ENCODE results near the gene SEMA3D. TPM values are rescaled to one million over a fixed set of nuclear protein-coding genes. Genes with fewer than 3 reads are reported as not detected.

The SEMA3D gene
- total and polyA plus RNA-seq, 2 donors (not counting 1 experiment from before 2014, with no cell fraction given), result 0.46 to 0.59 TPM

DNA sequence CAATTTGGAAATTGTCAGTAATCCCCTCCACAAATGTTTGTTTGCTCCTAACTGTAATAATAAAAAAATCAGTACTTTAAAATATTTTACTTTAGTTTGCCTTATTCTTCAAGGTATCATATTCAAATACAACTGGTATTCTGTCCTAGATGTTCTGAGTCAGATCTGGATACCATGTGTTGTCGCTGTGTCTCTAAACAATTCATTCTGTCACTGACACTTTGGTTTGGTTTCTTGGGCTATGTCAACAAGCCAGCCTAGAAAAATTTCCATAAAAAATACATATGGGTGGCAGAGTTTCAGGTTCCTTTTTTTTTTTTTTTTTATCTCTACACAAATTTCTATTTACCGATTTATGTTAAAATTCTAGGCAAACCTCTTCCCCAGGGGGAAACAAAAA, 33.2 kb upstream of the SEMA3D start:
- no peak overlapping the region for H3K4me3 ChIP-seq (ENCODE audit: control extremely low read depth in 1 of 5, extremely low read depth in 1 of 5, insufficient read depth in 1 of 5, low read depth in 2 of 5, low read length in 4 of 5)
- TF ChIP-seq EZH2 (IDR thresholded peaks at IDR 0.05; ENCODE audit: borderline replicate concordance, insufficient read depth, low read depth, low read length, poor library complexity, severe bottlenecking), result no peak
- no peak overlapping the region for H2AFZ ChIP-seq (ENCODE audit: insufficient read depth, low read depth, low read length, poor library complexity, severe bottlenecking)
- WGBS (ENCODE audit: insufficient coverage), result 80% methylated on average over 1 of the region's 2 CpGs
- no peaks in the 10 kb centered on the region for H3K36me3 ChIP-seq (replicated peaks in 1 of 2; ENCODE audit: control extremely low read depth in 1 of 2, control insufficient read depth in 1 of 2, extremely low read depth in 1 of 2, insufficient read depth in 2 of 2, low read length in 1 of 2)
- no peaks in the 10 kb centered on the region for H4K20me1 ChIP-seq (ENCODE audit: control insufficient read depth, insufficient read depth, low read length, poor library complexity, severe bottlenecking)
- no peak overlapping the region for H3K4me2 ChIP-seq (replicated peaks; ENCODE audit: low read depth, low read length, poor library complexity, severe bottlenecking)
- Mint-ChIP-seq H3K27ac (no peak overlapping the region), H3K4me3 (no peak overlapping the region), H3K9me3 (ENCODE audit: insufficient read depth) (no peaks in the 10 kb centered on the region), H3K4me1 (no peaks in the 10 kb centered on the region), H3K27me3 (no peaks in the 10 kb centered on the region)
- POLR2A ChIA-PET, result no interaction called here
- H3K27me3 ChIP-seq (replicated peaks in 1 of 4; ENCODE audit: control extremely low read depth in 1 of 4, control insufficient read depth in 3 of 4, insufficient read depth in 4 of 4, low read length in 3 of 4), result no peaks in the 10 kb centered on the region
- H3K27ac ChIP-seq (ENCODE audit: low read length in 2 of 2), result no peak overlapping the region
- H3K4me1 ChIP-seq (ENCODE audit: control insufficient read depth in 2 of 2, insufficient read depth in 2 of 2, low read length in 2 of 2), result no peaks in the 10 kb centered on the region
- intact Hi-C loops (cut with micrococcal nuclease), result no loop called here
- H3K9ac ChIP-seq (ENCODE audit: low read length), result no peak overlapping the region
- DNase-seq (no peak), ATAC-seq (ENCODE audit: low read depth) (no peak)
- CTCF ChIA-PET, result no interaction called here
- H3K9me3 ChIP-seq (ENCODE audit: control extremely low read depth in 1 of 3, control insufficient read depth in 2 of 3, insufficient read depth in 1 of 3, low read length in 2 of 3), result no peaks in the 10 kb centered on the region
- H3K79me2 ChIP-seq (ENCODE audit: control insufficient read depth, insufficient read depth, low read length), result no peaks in the 10 kb centered on the region

DNA sequence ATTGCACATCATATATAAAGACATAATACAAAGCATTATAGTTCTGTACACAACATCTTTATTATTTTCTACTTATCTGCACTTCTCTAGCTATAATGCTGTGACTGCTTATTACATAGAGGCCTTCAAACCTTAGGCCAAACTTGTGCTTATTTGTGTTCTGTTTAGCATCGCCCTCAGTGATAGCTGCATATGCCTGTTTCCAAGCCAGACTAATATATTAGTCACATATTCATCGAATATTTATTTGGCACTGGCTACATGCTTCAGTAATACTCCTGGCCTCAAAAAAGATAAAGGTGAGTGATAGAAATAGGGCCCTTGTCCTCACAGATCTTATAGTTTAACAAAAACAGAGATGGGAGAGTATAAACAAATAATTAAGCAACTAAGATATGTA, 30.2 kb upstream of the SEMA3D start:
- H3K4me3 Mint-ChIP-seq, result no peak overlapping the region
- Histone ChIP-seq H3K4me3 (ENCODE audit: control extremely low read depth in 1 of 5, extremely low read depth in 1 of 5, insufficient read depth in 1 of 5, low read depth in 2 of 5, low read length in 4 of 5) (no peak overlapping the region), H3K79me2 (ENCODE audit: control insufficient read depth, insufficient read depth, low read length) (no peaks in the 10 kb centered on the region), H3K36me3 (replicated peaks in 1 of 2; ENCODE audit: control extremely low read depth in 1 of 2, control insufficient read depth in 1 of 2, extremely low read depth in 1 of 2, insufficient read depth in 2 of 2, low read length in 1 of 2) (no peaks in the 10 kb centered on the region), H2AFZ (ENCODE audit: insufficient read depth, low read depth, low read length, poor library complexity, severe bottlenecking) (no peak overlapping the region), H3K4me2 (replicated peaks; ENCODE audit: low read depth, low read length, poor library complexity, severe bottlenecking) (no peak overlapping the region), H3K27ac (ENCODE audit: low read length in 2 of 2) (no peak overlapping the region), H3K4me1 (ENCODE audit: control insufficient read depth in 2 of 2, insufficient read depth in 2 of 2, low read length in 2 of 2) (no peaks in the 10 kb centered on the region), H4K20me1 (ENCODE audit: control insufficient read depth, insufficient read depth, low read length, poor library complexity, severe bottlenecking) (no peaks in the 10 kb centered on the region), H3K9me3 (ENCODE audit: control extremely low read depth in 1 of 3, control insufficient read depth in 2 of 3, insufficient read depth in 1 of 3, low read length in 2 of 3) (no peaks in the 10 kb centered on the region), H3K27me3 (replicated peaks in 1 of 4; ENCODE audit: control extremely low read depth in 1 of 4, control insufficient read depth in 3 of 4, insufficient read depth in 4 of 4, low read length in 3 of 4) (no peaks in the 10 kb centered on the region), H3K9ac (ENCODE audit: low read length) (no peak overlapping the region)
- CTCF ChIA-PET, result no interaction called here
- POLR2A ChIA-PET, result no interaction called here
- WGBS (ENCODE audit: insufficient coverage), result no CpG with 5 or more reads among the region's 2 CpGs
- TF ChIP-seq, protein P1, sequence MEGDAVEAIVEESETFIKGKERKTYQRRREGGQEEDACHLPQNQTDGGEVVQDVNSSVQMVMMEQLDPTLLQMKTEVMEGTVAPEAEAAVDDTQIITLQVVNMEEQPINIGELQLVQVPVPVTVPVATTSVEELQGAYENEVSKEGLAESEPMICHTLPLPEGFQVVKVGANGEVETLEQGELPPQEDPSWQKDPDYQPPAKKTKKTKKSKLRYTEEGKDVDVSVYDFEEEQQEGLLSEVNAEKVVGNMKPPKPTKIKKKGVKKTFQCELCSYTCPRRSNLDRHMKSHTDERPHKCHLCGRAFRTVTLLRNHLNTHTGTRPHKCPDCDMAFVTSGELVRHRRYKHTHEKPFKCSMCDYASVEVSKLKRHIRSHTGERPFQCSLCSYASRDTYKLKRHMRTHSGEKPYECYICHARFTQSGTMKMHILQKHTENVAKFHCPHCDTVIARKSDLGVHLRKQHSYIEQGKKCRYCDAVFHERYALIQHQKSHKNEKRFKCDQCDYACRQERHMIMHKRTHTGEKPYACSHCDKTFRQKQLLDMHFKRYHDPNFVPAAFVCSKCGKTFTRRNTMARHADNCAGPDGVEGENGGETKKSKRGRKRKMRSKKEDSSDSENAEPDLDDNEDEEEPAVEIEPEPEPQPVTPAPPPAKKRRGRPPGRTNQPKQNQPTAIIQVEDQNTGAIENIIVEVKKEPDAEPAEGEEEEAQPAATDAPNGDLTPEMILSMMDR (IDR thresholded peaks at IDR 0.05), result no peak
- TF ChIP-seq EZH2 (IDR thresholded peaks at IDR 0.05; ENCODE audit: borderline replicate concordance, insufficient read depth, low read depth, low read length, poor library complexity, severe bottlenecking), result no peak
- no peaks in the 10 kb centered on the region for H3K4me1 Mint-ChIP-seq
- H3K9me3 Mint-ChIP-seq (ENCODE audit: insufficient read depth), result no peaks in the 10 kb centered on the region
- no peaks in the 10 kb centered on the region for H3K27me3 Mint-ChIP-seq
- DNase-seq (no peak), ATAC-seq (ENCODE audit: low read depth) (no peak)
- no peak overlapping the region for H3K27ac Mint-ChIP-seq
- intact Hi-C loops (cut with micrococcal nuclease), result no loop called here

Measured in B cell (primary cell).